ENCODE data around the gene PLA2G4A.

DNA sequence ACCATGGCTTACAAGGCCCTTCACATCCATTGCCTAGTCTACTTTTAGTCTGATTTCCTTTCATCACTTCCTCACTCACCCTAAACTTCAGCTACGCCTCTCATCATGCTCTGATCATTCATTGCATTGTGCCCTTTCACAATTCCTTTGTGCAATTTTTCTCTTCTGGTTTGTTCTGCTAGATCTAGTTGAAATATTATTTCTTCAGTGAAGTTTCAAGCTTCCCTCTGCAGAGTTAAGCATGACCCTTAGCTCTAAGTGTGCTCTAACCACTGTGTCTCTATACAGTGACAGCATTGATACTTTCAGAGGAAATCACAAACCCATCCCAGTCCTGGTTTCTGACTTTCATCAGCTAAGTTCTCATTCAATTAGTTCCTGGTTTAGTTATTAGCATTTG lies 166.1 kb downstream of the PLA2G4A start:
- TF ChIP-seq EZH2 (IDR thresholded peaks at IDR 0.05; ENCODE audit: borderline replicate concordance, low read length), result no peak
- TF ChIP-seq, protein P1, sequence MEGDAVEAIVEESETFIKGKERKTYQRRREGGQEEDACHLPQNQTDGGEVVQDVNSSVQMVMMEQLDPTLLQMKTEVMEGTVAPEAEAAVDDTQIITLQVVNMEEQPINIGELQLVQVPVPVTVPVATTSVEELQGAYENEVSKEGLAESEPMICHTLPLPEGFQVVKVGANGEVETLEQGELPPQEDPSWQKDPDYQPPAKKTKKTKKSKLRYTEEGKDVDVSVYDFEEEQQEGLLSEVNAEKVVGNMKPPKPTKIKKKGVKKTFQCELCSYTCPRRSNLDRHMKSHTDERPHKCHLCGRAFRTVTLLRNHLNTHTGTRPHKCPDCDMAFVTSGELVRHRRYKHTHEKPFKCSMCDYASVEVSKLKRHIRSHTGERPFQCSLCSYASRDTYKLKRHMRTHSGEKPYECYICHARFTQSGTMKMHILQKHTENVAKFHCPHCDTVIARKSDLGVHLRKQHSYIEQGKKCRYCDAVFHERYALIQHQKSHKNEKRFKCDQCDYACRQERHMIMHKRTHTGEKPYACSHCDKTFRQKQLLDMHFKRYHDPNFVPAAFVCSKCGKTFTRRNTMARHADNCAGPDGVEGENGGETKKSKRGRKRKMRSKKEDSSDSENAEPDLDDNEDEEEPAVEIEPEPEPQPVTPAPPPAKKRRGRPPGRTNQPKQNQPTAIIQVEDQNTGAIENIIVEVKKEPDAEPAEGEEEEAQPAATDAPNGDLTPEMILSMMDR (conservative IDR thresholded peaks at IDR 0.05 in 1 of 2, IDR thresholded peaks at IDR 0.05 in 1 of 2; ENCODE audit: extremely low read depth in 1 of 2, insufficient read depth in 1 of 2, low read depth in 1 of 2, low read length in 2 of 2), result no peak

Data from mammary epithelial cell (primary cell).